HUES48 (cell line): ENCODE measurements around the gene WNT5B.

Experiments used
- H3K27ac ChIP-seq: one replicate; pipeline ENCODE4 v1.7.0; 2013; ENCODE audit warnings: low read depth, low read length, inconsistent platforms
- H3K27me3 ChIP-seq: 2 replicates; pipeline ENCODE4 v1.6.1; 2013; ENCODE audit warnings: mild to moderate bottlenecking, low read length; ENCODE audit not compliant: control insufficient read depth, insufficient read depth
- H3K36me3 ChIP-seq: 2 replicates; pipeline ENCODE4 v1.6.1; 2013; ENCODE audit warnings: low read length; ENCODE audit not compliant: control insufficient read depth, insufficient read depth
- H3K4me1 ChIP-seq: 2 replicates; pipeline ENCODE4 v1.6.1; 2013; ENCODE audit warnings: mild to moderate bottlenecking, low read length; ENCODE audit not compliant: control insufficient read depth, insufficient read depth
- H3K4me3 ChIP-seq: 2 replicates; pipeline ENCODE4 v1.5.1; 2013; ENCODE audit warnings: mild to moderate bottlenecking, low read depth, low read length
- H3K9ac ChIP-seq: 2 replicates; pipeline ENCODE4 v1.6.1; 2013; ENCODE audit warnings: mild to moderate bottlenecking, low read depth, low read length, moderate library complexity
- H3K9me3 ChIP-seq: 2 replicates; pipeline ENCODE4 v1.6.1; 2013; ENCODE audit warnings: low read length; ENCODE audit not compliant: control insufficient read depth, insufficient read depth

WNT5B gene

GRCh38 chr12:1628666-1629337 is at the start of gene WNT5B:
Gene WNT5B (plus strand): TSS chr12:1629231. CDS start chr12:1631355, 2,124 bp downstream.
- Histone ChIP-seq H3K27me3 (peaks cover 71% of the 10 kb centered on the region), H3K36me3 (no peaks in the 10 kb centered on the region), H3K4me1 (peaks cover 42% of the 10 kb centered on the region), H3K9ac (no peak within 1 kb of the TSS), H3K9me3 (no peaks in the 10 kb centered on the region), H3K4me3 (peak within 1 kb of the TSS; percentile 49), H3K27ac (no peak within 1 kb of the TSS)

GRCh38 chr12:1579651-1580435 is 49.2 kb upstream of the WNT5B start:
- H3K27me3 ChIP-seq = peaks cover 16% of the 10 kb centered on the region
- H3K9me3 ChIP-seq = no peaks in the 10 kb centered on the region
- no peak overlapping the region for H3K27ac ChIP-seq
- H3K4me3 ChIP-seq = no peak overlapping the region
- no peak overlapping the region for H3K9ac ChIP-seq
- no peaks in the 10 kb centered on the region for H3K36me3 ChIP-seq
- H3K4me1 ChIP-seq = no peaks in the 10 kb centered on the region; the same call in 1 of the 2 replicates

GRCh38 chr12:1580526-1580925 is 48.5 kb upstream of the WNT5B start:
- no peaks in the 10 kb centered on the region for H3K36me3 ChIP-seq
- H3K4me1 ChIP-seq = no peaks in the 10 kb centered on the region; the same call in 1 of the 2 replicates
- H3K4me3 ChIP-seq = no peak overlapping the region
- peaks cover 21% of the 10 kb centered on the region for H3K27me3 ChIP-seq
- H3K9ac ChIP-seq = no peak overlapping the region
- no peaks in the 10 kb centered on the region for H3K9me3 ChIP-seq
- no peak overlapping the region for H3K27ac ChIP-seq

- no peak overlapping the region for H3K9ac ChIP-seq
- peaks cover under 1% of the 10 kb centered on the region; the same call in 1 of the 2 replicates for H3K4me1 ChIP-seq
- peaks cover 34% of the 10 kb centered on the region for H3K27me3 ChIP-seq
- no peak overlapping the region for H3K4me3 ChIP-seq
- H3K27ac ChIP-seq = no peak overlapping the region
- no peaks in the 10 kb centered on the region for H3K9me3 ChIP-seq
- no peaks in the 10 kb centered on the region for H3K36me3 ChIP-seq
These were observed 46.9 kb upstream of the WNT5B start for GRCh38 chr12:1581973-1582708.

- Histone ChIP-seq H3K4me3 (no peak overlapping the region), H3K27ac (no peak overlapping the region), H3K4me1 (peaks cover 6% of the 10 kb centered on the region), H3K27me3 (peaks cover 39% of the 10 kb centered on the region), H3K9me3 (no peaks in the 10 kb centered on the region), H3K36me3 (no peaks in the 10 kb centered on the region), H3K9ac (no peak overlapping the region)
These were observed 46.4 kb upstream of the WNT5B start for GRCh38 chr12:1582709-1583050.

GRCh38 chr12:1583421-1584078 is 45.5 kb upstream of the WNT5B start:
- no peak overlapping the region for H3K27ac ChIP-seq
- peaks cover 44% of the 10 kb centered on the region for H3K27me3 ChIP-seq
- no peak overlapping the region for H3K4me3 ChIP-seq
- no peak overlapping the region for H3K9ac ChIP-seq
- no peaks in the 10 kb centered on the region for H3K9me3 ChIP-seq
- H3K36me3 ChIP-seq = no peaks in the 10 kb centered on the region
- peaks cover 12% of the 10 kb centered on the region for H3K4me1 ChIP-seq

GRCh38 chr12:1584326-1584725 is 44.7 kb upstream of the WNT5B start:
- peaks cover 52% of the 10 kb centered on the region for H3K27me3 ChIP-seq
- H3K36me3 ChIP-seq = no peaks in the 10 kb centered on the region
- no peak overlapping the region for H3K27ac ChIP-seq
- H3K4me1 ChIP-seq = peaks cover 16% of the 10 kb centered on the region
- H3K4me3 ChIP-seq = no peak overlapping the region
- no peaks in the 10 kb centered on the region for H3K9me3 ChIP-seq
- no peak overlapping the region for H3K9ac ChIP-seq

- H3K27me3 ChIP-seq = peaks cover 89% of the 10 kb centered on the region
- H3K36me3 ChIP-seq = no peaks in the 10 kb centered on the region
- peaks cover 50% of the 10 kb centered on the region for H3K4me1 ChIP-seq
- H3K27ac ChIP-seq = peak overlapping the region; percentile 45
- no peak overlapping the region for H3K4me3 ChIP-seq
- no peaks in the 10 kb centered on the region for H3K9me3 ChIP-seq
- no peak overlapping the region for H3K9ac ChIP-seq
These were observed 41.0 kb upstream of the WNT5B start for GRCh38 chr12:1587927-1588574.

GRCh38 chr12:1588575-1588947 is 40.5 kb upstream of the WNT5B start:
- Histone ChIP-seq H3K27me3 (peaks cover 94% of the 10 kb centered on the region), H3K4me3 (no peak overlapping the region), H3K36me3 (no peaks in the 10 kb centered on the region), H3K4me1 (peaks cover 51% of the 10 kb centered on the region), H3K9me3 (no peaks in the 10 kb centered on the region), H3K9ac (no peak overlapping the region), H3K27ac (peak overlapping the region; percentile 45)

GRCh38 chr12:1590221-1590979 is 38.6 kb upstream of the WNT5B start:
- Histone ChIP-seq H3K27ac (peak overlapping the region; percentile 88), H3K4me3 (peak overlapping the region; percentile 60), H3K27me3 (peaks cover 84% of the 10 kb centered on the region)

More at GRCh38 chr12:1590221-1590979, 38.6 kb upstream of the WNT5B start:
- H3K4me1 ChIP-seq = peaks cover 56% of the 10 kb centered on the region
- H3K9ac ChIP-seq = no peak overlapping the region
- no peaks in the 10 kb centered on the region for H3K9me3 ChIP-seq
- H3K36me3 ChIP-seq = no peaks in the 10 kb centered on the region
